Uterus (tissue), 4 donors: ENCODE data around the gene PITPNM3. TPM values are rescaled to one million over a fixed set of nuclear protein-coding genes. Genes with fewer than 3 reads are reported as not detected.

Experiments
- DNase-seq, 2 donors: peaks; one replicate each; pipeline ENCODE4 v3.0.0-alpha.2; 2019 to 2020
- H3K27ac ChIP-seq, 2 donors: fragments of 200-600 bp; sonication (generic); 1 replicate in 1 of 2; 2 replicates in 1 of 2; pipeline ENCODE4 v1.5.1; 2016 to 2018
- H3K27me3 ChIP-seq, 2 donors: fragments of 200-600 bp; sonication (generic); one replicate each; pipeline ENCODE4 v1.5.1; 2018 to 2019; ENCODE audit warnings: control low read depth in 1 of 2
- H3K36me3 ChIP-seq, 2 donors: fragments of 200-600 bp; sonication (generic); one replicate each; pipeline ENCODE4 v1.5.1; 2019; ENCODE audit warnings: control low read depth in 1 of 2
- H3K4me1 ChIP-seq, 2 donors: fragments of 200-600 bp; sonication (generic); one replicate each; pipeline ENCODE4 v1.5.1; 2018 to 2019; ENCODE audit warnings: control low read depth in 1 of 2
- H3K4me3 ChIP-seq, 2 donors: fragments of 200-600 bp; sonication (generic); 1 replicate in 1 of 2; 2 replicates in 1 of 2; pipeline ENCODE4 v1.5.1; 2018 to 2019; ENCODE audit warnings: mild to moderate bottlenecking in 1 of 2
- H3K9me3 ChIP-seq, 2 donors: fragments of 200-600 bp; sonication (generic); one replicate each; pipeline ENCODE4 v1.5.1; 2019; ENCODE audit warnings: control low read depth in 1 of 2
- CTCF ChIP-seq, 4 experiments: fragments of 200-600 bp in 2 of 4; fragments of 450-650 bp in 2 of 4; sonication (generic) in 2 of 4; IDR thresholded peaks; one replicate each; pipeline ENCODE4 v1.5.1; 2016 to 2019; ENCODE audit warnings: antibody characterized with exemption in 4 of 4, mild to moderate bottlenecking in 2 of 4, moderate library complexity in 1 of 4
- POLR2A ChIP-seq, 2 donors: fragments of 450-650 bp; IDR thresholded peaks; one replicate each; pipeline ENCODE4 v1.6.1; 2016; ENCODE audit warnings: antibody characterized with exemption in 2 of 2, mild to moderate bottlenecking in 1 of 2, moderate library complexity in 1 of 2
- intact Hi-C: fragments of 100-400 bp; cut with DNase I; formaldehyde crosslinking; loops from one replicate; pipeline ENCODE4 v1.15.1; 2023; ENCODE audit warnings: low total_unique reads
- total RNA-seq, 4 donors: library from RNA; depleted of rRNA in 3 of 4; stranded (reverse); fragments of >200 nt in 3 of 4; gene quantifications; one replicate each; pipeline versions ENCODE4 v1.1.0 to v1.2.4, GENCODE V29; 2014 to 2023
- donor health status: DM: yes; HTN: yes; CAD: no.

The PITPNM3 gene
- total RNA-seq, 4 donors from 2014 or later = 0.59 to 9.3 (median 6.1) TPM

- H3K4me1 ChIP-seq = no peaks in the 10 kb centered on the region
- H3K9me3 ChIP-seq = no peaks in the 10 kb centered on the region
- H3K36me3 ChIP-seq = no peaks in the 10 kb centered on the region
- DNase-seq = no peak
- no peak overlapping the region for H3K4me3 ChIP-seq
- H3K27me3 ChIP-seq = no peaks in the 10 kb centered on the region
- intact Hi-C loops = no loop called here
- TF ChIP-seq CTCF (IDR thresholded peaks at IDR 0.05) (no peak), POLR2A (IDR thresholded peaks at IDR 0.05) (no peak)
- no peak overlapping the region for H3K27ac ChIP-seq
Observed at GRCh38 chr17:6546069-6546718, 10.2 kb downstream of the PITPNM3 start.

GRCh38 chr17:6545291-6545690 is 11.1 kb downstream of the PITPNM3 start:
- H3K4me1 ChIP-seq = no peaks in the 10 kb centered on the region
- intact Hi-C loops = no loop called here
- no peaks in the 10 kb centered on the region for H3K9me3 ChIP-seq
- no peaks in the 10 kb centered on the region for H3K36me3 ChIP-seq
- no peak overlapping the region for H3K4me3 ChIP-seq
- H3K27ac ChIP-seq = no peak overlapping the region
- no peak for DNase-seq
- TF ChIP-seq POLR2A (IDR thresholded peaks at IDR 0.05) (no peak), CTCF (IDR thresholded peaks at IDR 0.05) (no peak)
- H3K27me3 ChIP-seq = no peaks in the 10 kb centered on the region

GRCh38 chr17:6544011-6544370 is 12.4 kb downstream of the PITPNM3 start:
- Histone ChIP-seq H3K27ac (no peak overlapping the region), H3K4me1 (no peaks in the 10 kb centered on the region)
- no peak for DNase-seq

GRCh38 chr17:6543079-6544010 is 13.0 kb downstream of the PITPNM3 start:
- TF ChIP-seq CTCF (IDR thresholded peaks at IDR 0.05) (no peak), POLR2A (IDR thresholded peaks at IDR 0.05) (no peak)
- Histone ChIP-seq H3K36me3 (no peaks in the 10 kb centered on the region), H3K27me3 (no peaks in the 10 kb centered on the region), H3K4me3 (no peak overlapping the region), H3K27ac (no peak overlapping the region), H3K4me1 (no peaks in the 10 kb centered on the region), H3K9me3 (no peaks in the 10 kb centered on the region)
- DNase-seq = no peak
- intact Hi-C loops = no loop called here

More at GRCh38 chr17:6544011-6544370, 12.4 kb downstream of the PITPNM3 start:
- H3K9me3 ChIP-seq = no peaks in the 10 kb centered on the region
- intact Hi-C loops = no loop called here
- TF ChIP-seq POLR2A (IDR thresholded peaks at IDR 0.05) (no peak), CTCF (IDR thresholded peaks at IDR 0.05) (no peak)
- no peaks in the 10 kb centered on the region for H3K27me3 ChIP-seq
- H3K4me3 ChIP-seq = no peak overlapping the region
- H3K36me3 ChIP-seq = no peaks in the 10 kb centered on the region

GRCh38 chr17:6542577-6542976 is 13.8 kb downstream of the PITPNM3 start:
- TF ChIP-seq POLR2A (IDR thresholded peaks at IDR 0.05) (no peak), CTCF (IDR thresholded peaks at IDR 0.05) (no peak)
- Histone ChIP-seq H3K36me3 (no peaks in the 10 kb centered on the region), H3K27ac (no peak overlapping the region), H3K4me1 (no peaks in the 10 kb centered on the region), H3K27me3 (no peaks in the 10 kb centered on the region), H3K9me3 (no peaks in the 10 kb centered on the region), H3K4me3 (no peak overlapping the region)
- no peak for DNase-seq
- intact Hi-C loops = no loop called here
